HG02870 (cell line): ENCODE data around the gene CD28.
A peak's percentile ranks its signal among the peaks of the same experiment; 100 is the strongest.
"Not testable (repeated sequence)": the region's sequence is repeated elsewhere in the genome, so short reads cannot be mapped to it uniquely, and the experiment has no call there.

Experiments
- ATAC-seq: cut with Tn5 transposase; IDR thresholded peaks from one replicate; pipeline ENCODE4 v1.9.1; 2021; ENCODE audit warnings: mild to moderate bottlenecking, moderate library complexity; ENCODE audit not compliant: unreplicated experiment

Gene CD28

GRCh38 chr2:203685789-203686420, 20.5 kb upstream of the CD28 start:
- ATAC-seq: no peak

- ATAC-seq: no peak
Measured at GRCh38 chr2:203687165-203687564, 19.3 kb upstream of the CD28 start.

GRCh38 chr2:203688798-203689197, 17.6 kb upstream of the CD28 start:
- ATAC-seq: peak; percentile 54

- ATAC-seq: no peak
Measured at GRCh38 chr2:203689426-203690116, 16.9 kb upstream of the CD28 start.

- no peak for ATAC-seq
Measured at GRCh38 chr2:203690117-203690431, 16.4 kb upstream of the CD28 start.

- no peak for ATAC-seq
Measured at GRCh38 chr2:203690441-203691047, 15.9 kb upstream of the CD28 start.

GRCh38 chr2:203691149-203691548, 15.3 kb upstream of the CD28 start:
- no peak for ATAC-seq

- ATAC-seq: no peak
Measured at GRCh38 chr2:203692031-203692710, 14.3 kb upstream of the CD28 start.

GRCh38 chr2:203693242-203693879, 13.1 kb upstream of the CD28 start:
- no peak for ATAC-seq

- ATAC-seq: no peak
Measured at GRCh38 chr2:203694191-203694590, 12.2 kb upstream of the CD28 start.

- peak; percentile 53 for ATAC-seq
Measured at GRCh38 chr2:203697190-203697589, 9.2 kb upstream of the CD28 start.

GRCh38 chr2:203697763-203698162, 8.7 kb upstream of the CD28 start:
- ATAC-seq: not testable (repeated sequence)

GRCh38 chr2:203698410-203698809, 8.0 kb upstream of the CD28 start:
- ATAC-seq: not testable (repeated sequence)

- no peak for ATAC-seq
Measured at GRCh38 chr2:203704430-203704829, 2.0 kb upstream of the CD28 start.

- no peak for ATAC-seq
Measured at GRCh38 chr2:203705178-203705577, 1.3 kb upstream of the CD28 start.

GRCh38 chr2:203707530-203707929, 1.1 kb downstream of the CD28 start:
- ATAC-seq: no peak

- ATAC-seq: no peak
Measured at GRCh38 chr2:203708846-203709396, 2.5 kb downstream of the CD28 start.

GRCh38 chr2:203709416-203710040, 3.1 kb downstream of the CD28 start:
- ATAC-seq: no peak

GRCh38 chr2:203710226-203710625, 3.8 kb downstream of the CD28 start:
- ATAC-seq: no peak

GRCh38 chr2:203710952-203711351, 4.5 kb downstream of the CD28 start:
- ATAC-seq: no peak

GRCh38 chr2:203711399-203711798, 5.0 kb downstream of the CD28 start:
- ATAC-seq: no peak
